Panc1 (cell line): ENCODE measurements around the gene GARIN5B.

Experiments used
- CTCF ChIP-seq: fragments of 450-650 bp; IDR thresholded peaks from 2 replicates; pipeline ENCODE4 v1.5.1; 2017; ENCODE audit warnings: mild to moderate bottlenecking
- POLR2AphosphoS5 ChIP-seq: IDR thresholded peaks from 2 replicates; pipeline ENCODE4 v1.6.1; 2012; ENCODE audit warnings: mild to moderate bottlenecking, low read depth, low read length, moderate library complexity
- REST ChIP-seq, 2 experiments: IDR thresholded peaks; 2 replicates each; pipeline ENCODE4 v1.6.1; 2011 to 2012; ENCODE audit warnings: low read depth in 2 of 2, control low read depth in 1 of 2, low read length in 1 of 2, mild to moderate bottlenecking in 1 of 2, moderate library complexity in 1 of 2; ENCODE audit not compliant: insufficient read depth in 1 of 2
- SIN3A ChIP-seq: IDR thresholded peaks from 2 replicates; pipeline ENCODE4 v1.6.1; 2012; ENCODE audit warnings: low read depth, mild to moderate bottlenecking, low read length, moderate library complexity, borderline replicate concordance; ENCODE audit not compliant: insufficient read depth

- TF ChIP-seq POLR2AphosphoS5 = no peak
- TF ChIP-seq CTCF = no peak
- no peak for TF ChIP-seq SIN3A
- TF ChIP-seq REST (IDR thresholded peaks at IDR 0.05; ENCODE audit: insufficient read depth in 1 of 2, low read depth in 2 of 2, low read length in 1 of 2) = no peak
Measured at GRCh38 chr19:55304980-55305379, 58.1 kb downstream of the GARIN5B start.
